Measurements from ENCODE around the gene CCNG2. TPM values are rescaled to one million over a fixed set of nuclear protein-coding genes. Genes with fewer than 3 reads are reported as not detected.

CCNG2 gene
- total RNA-seq, 1 donor from 2014 or later = 27.8 TPM

Other genes with a start within 250 kb of the CCNG2 start
- gene SEPTIN11, start 207.5 kb upstream of the CCNG2 start, total RNA-seq = 48.0 TPM
- 140 TPM for gene CCNI, start 81.2 kb upstream of the CCNG2 start, total RNA-seq

Measured in ascending aorta (tissue), 1 donor.